HUES64 (cell line): ENCODE results near the gene ATP2C1.

Source experiments
- H3K27ac ChIP-seq: 2 replicates; pipeline ENCODE4 v1.7.0; 2013; ENCODE audit warnings: low read depth, low read length, inconsistent platforms
- H3K27me3 ChIP-seq: 2 replicates; pipeline ENCODE4 v1.6.1; 2013; ENCODE audit warnings: mild to moderate bottlenecking, low read length; ENCODE audit not compliant: insufficient read depth
- H3K36me3 ChIP-seq: 2 replicates; pipeline ENCODE4 v1.6.1; 2013; ENCODE audit warnings: mild to moderate bottlenecking, low read length; ENCODE audit not compliant: insufficient read depth
- H3K4me1 ChIP-seq: 2 replicates; pipeline ENCODE4 v1.6.1; 2013; ENCODE audit warnings: mild to moderate bottlenecking, low read length, moderate library complexity; ENCODE audit not compliant: insufficient read depth
- H3K4me3 ChIP-seq: 2 replicates; pipeline ENCODE4 v1.5.1; 2013; ENCODE audit warnings: mild to moderate bottlenecking, low read length, moderate library complexity
- H3K9ac ChIP-seq: 2 replicates; pipeline ENCODE4 v1.6.1; 2013; ENCODE audit warnings: mild to moderate bottlenecking, low read depth, low read length
- H3K9me3 ChIP-seq: 2 replicates; pipeline ENCODE4 v1.6.1; 2013; ENCODE audit warnings: low read depth, low read length; ENCODE audit not compliant: insufficient read depth
- WGBS: fragments of 150-250, 120-280 bp; methylation state at CpG from one replicate; pipeline ENCODE4 v1.1.7; 2013; ENCODE audit warnings: missing lambda C conversion rate; 5-methylcytosine and 5-hydroxymethylcytosine counted together

The ATP2C1 gene

GRCh38 chr3:130990282-130990681 lies 96.4 kb downstream of the ATP2C1 start:
- Histone ChIP-seq H3K27ac (no peak overlapping the region), H3K9me3 (no peaks in the 10 kb centered on the region), H3K27me3 (no peaks in the 10 kb centered on the region), H3K9ac (no peak overlapping the region), H3K4me1 (no peaks in the 10 kb centered on the region), H3K4me3 (no peak overlapping the region), H3K36me3 (peaks cover 37% of the 10 kb centered on the region)
- 73% methylated on average over 5 of the region's 5 CpGs for WGBS

GRCh38 chr3:130991126-130991525 lies 97.2 kb downstream of the ATP2C1 start:
- Histone ChIP-seq H3K4me3 (no peak overlapping the region), H3K27me3 (no peaks in the 10 kb centered on the region), H3K36me3 (peaks cover 43% of the 10 kb centered on the region), H3K9me3 (no peaks in the 10 kb centered on the region), H3K27ac (no peak overlapping the region), H3K4me1 (no peaks in the 10 kb centered on the region), H3K9ac (no peak overlapping the region)
- 94% methylated on average over 4 of the region's 5 CpGs for WGBS

GRCh38 chr3:130992344-130992743 lies 98.5 kb downstream of the ATP2C1 start:
- Histone ChIP-seq H3K27ac (no peak overlapping the region), H3K9me3 (no peaks in the 10 kb centered on the region), H3K9ac (no peak overlapping the region), H3K27me3 (no peaks in the 10 kb centered on the region), H3K4me1 (no peaks in the 10 kb centered on the region), H3K36me3 (peaks cover 55% of the 10 kb centered on the region), H3K4me3 (no peak overlapping the region)
- 98% methylated on average over 3 of the region's 3 CpGs for WGBS

GRCh38 chr3:130997289-130997688 lies 103.4 kb downstream of the ATP2C1 start:
- H3K4me1 ChIP-seq = no peaks in the 10 kb centered on the region
- no peak overlapping the region for H3K9ac ChIP-seq
- H3K27ac ChIP-seq = no peak overlapping the region
- H3K9me3 ChIP-seq = no peaks in the 10 kb centered on the region
- no peak overlapping the region for H3K4me3 ChIP-seq
- WGBS = 100% methylated on average over 5 of the region's 7 CpGs
- H3K27me3 ChIP-seq = no peaks in the 10 kb centered on the region
- peaks cover 90% of the 10 kb centered on the region for H3K36me3 ChIP-seq

GRCh38 chr3:131001071-131001470 lies 107.2 kb downstream of the ATP2C1 start:
- H3K27ac ChIP-seq = no peak overlapping the region
- WGBS = 100% methylated on average over 1 of the region's 1 CpG
- no peak overlapping the region for H3K4me3 ChIP-seq
- no peaks in the 10 kb centered on the region for H3K4me1 ChIP-seq
- H3K27me3 ChIP-seq = no peaks in the 10 kb centered on the region
- peaks cover 85% of the 10 kb centered on the region for H3K36me3 ChIP-seq
- H3K9me3 ChIP-seq = no peaks in the 10 kb centered on the region
- H3K9ac ChIP-seq = no peak overlapping the region

GRCh38 chr3:131004603-131005002 lies 110.7 kb downstream of the ATP2C1 start:
- Histone ChIP-seq H3K9me3 (no peaks in the 10 kb centered on the region), H3K36me3 (peaks cover 59% of the 10 kb centered on the region), H3K27me3 (no peaks in the 10 kb centered on the region), H3K27ac (no peak overlapping the region), H3K4me1 (no peaks in the 10 kb centered on the region), H3K4me3 (no peak overlapping the region), H3K9ac (no peak overlapping the region)
- WGBS = 97% methylated on average over 1 of the region's 1 CpG

- 96% methylated on average over 2 of the region's 2 CpGs for WGBS
- no peak overlapping the region for H3K27ac ChIP-seq
Observed at GRCh38 chr3:131007256-131007655, 113.4 kb downstream of the ATP2C1 start.

GRCh38 chr3:131007782-131008181 lies 113.9 kb downstream of the ATP2C1 start:
- H3K9me3 ChIP-seq = no peaks in the 10 kb centered on the region
- WGBS = 100% methylated on average over 2 of the region's 2 CpGs
- H3K27ac ChIP-seq = no peak overlapping the region
- no peaks in the 10 kb centered on the region for H3K27me3 ChIP-seq
- no peak overlapping the region for H3K4me3 ChIP-seq
- H3K36me3 ChIP-seq = peaks cover 53% of the 10 kb centered on the region
- H3K9ac ChIP-seq = no peak overlapping the region
- H3K4me1 ChIP-seq = no peaks in the 10 kb centered on the region

More at GRCh38 chr3:131007256-131007655, 113.4 kb downstream of the ATP2C1 start:
- no peaks in the 10 kb centered on the region for H3K4me1 ChIP-seq
- no peak overlapping the region for H3K4me3 ChIP-seq
- H3K36me3 ChIP-seq = peaks cover 53% of the 10 kb centered on the region
- H3K9me3 ChIP-seq = no peaks in the 10 kb centered on the region
- H3K9ac ChIP-seq = no peak overlapping the region
- no peaks in the 10 kb centered on the region for H3K27me3 ChIP-seq

GRCh38 chr3:131008326-131008725 lies 114.4 kb downstream of the ATP2C1 start:
- H3K9ac ChIP-seq = no peak overlapping the region
- H3K4me1 ChIP-seq = no peaks in the 10 kb centered on the region
- H3K4me3 ChIP-seq = no peak overlapping the region
- no peak overlapping the region for H3K27ac ChIP-seq
- H3K9me3 ChIP-seq = no peaks in the 10 kb centered on the region
- 94% methylated on average over 1 of the region's 1 CpG for WGBS
- no peaks in the 10 kb centered on the region for H3K27me3 ChIP-seq
- peaks cover 53% of the 10 kb centered on the region for H3K36me3 ChIP-seq

GRCh38 chr3:131009698-131010097 lies 115.8 kb downstream of the ATP2C1 start:
- Histone ChIP-seq H3K36me3 (peaks cover 53% of the 10 kb centered on the region), H3K9me3 (no peaks in the 10 kb centered on the region), H3K4me1 (no peaks in the 10 kb centered on the region), H3K9ac (no peak overlapping the region), H3K27ac (no peak overlapping the region), H3K4me3 (no peak overlapping the region), H3K27me3 (no peaks in the 10 kb centered on the region)
- WGBS = 100% methylated on average over 1 of the region's 1 CpG

- Histone ChIP-seq H3K27me3 (no peaks in the 10 kb centered on the region), H3K36me3 (peaks cover 50% of the 10 kb centered on the region), H3K27ac (no peak overlapping the region), H3K9ac (no peak overlapping the region), H3K4me3 (no peak overlapping the region), H3K4me1 (no peaks in the 10 kb centered on the region), H3K9me3 (no peaks in the 10 kb centered on the region)
- WGBS = 91% methylated on average over 3 of the region's 3 CpGs
Observed at GRCh38 chr3:131018970-131019369, 125.1 kb downstream of the ATP2C1 start.

- Histone ChIP-seq H3K27ac (no peak overlapping the region), H3K9me3 (no peaks in the 10 kb centered on the region), H3K9ac (no peak overlapping the region), H3K4me3 (no peak overlapping the region), H3K4me1 (no peaks in the 10 kb centered on the region), H3K27me3 (no peaks in the 10 kb centered on the region), H3K36me3 (peaks cover 43% of the 10 kb centered on the region)
- 80% methylated on average over 5 of the region's 5 CpGs for WGBS
Observed at GRCh38 chr3:131020122-131020693, 126.3 kb downstream of the ATP2C1 start.
